SK-N-SH (cell line): ENCODE measurements around the gene RAI14.

ENCODE experiments used
- CHD2 ChIP-seq: fragments of 150-350 bp; IDR thresholded peaks from 2 replicates; pipeline ENCODE4 v1.6.1; 2018; ENCODE audit warnings: low read length; ENCODE audit not compliant: partially characterized antibody
- EP300 ChIP-seq, 2 experiments: IDR thresholded peaks; 2 replicates each; pipeline versions ENCODE4 v1.4.0 to v1.6.1; 2012; ENCODE audit warnings: borderline replicate concordance in 1 of 2, low read depth in 1 of 2, low read length in 1 of 2
- EZH2phosphoT487 ChIP-seq: fragments of 200-600 bp; sonication (generic); IDR thresholded peaks from 2 replicates; pipeline ENCODE4 v1.6.1; 2017; ENCODE audit warnings: low read depth, mixed run types, mild to moderate bottlenecking, antibody characterized with exemption, moderate library complexity, borderline replicate concordance
- FOXM1 ChIP-seq: IDR thresholded peaks from 2 replicates; pipeline ENCODE4 v1.4.0; 2012; ENCODE audit warnings: low read depth, mild to moderate bottlenecking
- NRF1 ChIP-seq: IDR thresholded peaks from 2 replicates; pipeline ENCODE4 v1.6.1; 2012; ENCODE audit warnings: low read depth, mild to moderate bottlenecking, low read length
- POLR2AphosphoS5 ChIP-seq: IDR thresholded peaks from 2 replicates; pipeline ENCODE4 v1.6.1; 2012; ENCODE audit warnings: low read depth, low read length
- TF ChIP-seq, protein P1 (sequence below): fragments of 200-600 bp; sonication (generic); IDR thresholded peaks from 2 replicates; pipeline ENCODE4 v1.6.1; 2017; ENCODE audit warnings: antibody characterized with exemption, mild to moderate bottlenecking, moderate library complexity
- TF ChIP-seq, protein P2 (sequence below): fragments of 150-350 bp; IDR thresholded peaks from 2 replicates; pipeline ENCODE4 v1.6.1; 2017; ENCODE audit warnings: antibody characterized with exemption, low read length, low read depth, borderline replicate concordance
- TF ChIP-seq, protein P3 (sequence below): IDR thresholded peaks from 2 replicates; pipeline ENCODE4 v1.4.0; 2012; ENCODE audit warnings: low read depth
- TF ChIP-seq, protein P4 (sequence below): IDR thresholded peaks from 2 replicates; pipeline ENCODE4 v1.6.1; 2012; ENCODE audit warnings: mild to moderate bottlenecking, low read depth, low read length, moderate library complexity

DNA sequence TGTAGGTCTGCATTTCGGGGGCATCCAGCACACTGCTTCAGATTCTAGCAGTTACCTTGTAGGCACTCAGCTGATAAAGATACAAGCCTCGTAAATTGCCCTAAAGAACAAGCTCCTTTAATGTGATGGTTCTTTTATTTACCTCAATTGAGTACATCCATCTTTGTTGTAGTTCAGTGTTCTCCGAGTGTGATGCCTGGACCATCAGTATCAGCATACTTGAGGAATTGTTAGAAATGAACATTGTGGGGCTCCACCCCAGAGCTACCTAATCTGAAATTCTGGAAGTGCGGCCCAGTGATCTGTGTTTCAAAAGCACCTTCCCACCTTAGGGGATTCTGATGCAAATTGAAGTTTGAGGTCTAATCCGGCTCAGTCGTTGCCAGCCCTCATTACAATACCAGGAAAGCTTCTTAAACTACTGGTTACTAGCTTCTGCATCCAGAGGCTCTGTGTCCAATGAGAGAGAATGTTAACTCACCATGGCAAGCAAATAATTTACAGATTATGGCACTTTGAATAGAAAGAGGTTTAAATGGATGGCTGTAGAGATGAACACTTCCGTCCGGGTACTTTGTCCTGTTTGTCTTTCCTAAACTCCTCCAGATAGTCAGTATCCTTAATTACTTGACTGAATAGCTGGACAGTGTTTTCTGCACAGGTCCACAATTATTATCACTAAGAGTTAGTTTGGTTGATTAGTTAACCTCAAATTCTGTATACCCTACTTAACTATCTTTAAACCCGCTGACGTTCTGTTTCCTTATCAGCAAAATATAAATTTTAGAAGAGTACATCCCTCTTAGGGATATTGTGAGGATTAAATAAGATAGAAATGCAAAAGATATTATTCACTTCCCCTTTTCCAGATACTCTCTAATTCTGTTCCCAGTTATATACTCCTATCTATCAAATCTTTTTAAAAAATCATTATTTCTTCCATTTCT lies 47.9 kb downstream of the RAI14 start:
- TF ChIP-seq, protein P1, sequence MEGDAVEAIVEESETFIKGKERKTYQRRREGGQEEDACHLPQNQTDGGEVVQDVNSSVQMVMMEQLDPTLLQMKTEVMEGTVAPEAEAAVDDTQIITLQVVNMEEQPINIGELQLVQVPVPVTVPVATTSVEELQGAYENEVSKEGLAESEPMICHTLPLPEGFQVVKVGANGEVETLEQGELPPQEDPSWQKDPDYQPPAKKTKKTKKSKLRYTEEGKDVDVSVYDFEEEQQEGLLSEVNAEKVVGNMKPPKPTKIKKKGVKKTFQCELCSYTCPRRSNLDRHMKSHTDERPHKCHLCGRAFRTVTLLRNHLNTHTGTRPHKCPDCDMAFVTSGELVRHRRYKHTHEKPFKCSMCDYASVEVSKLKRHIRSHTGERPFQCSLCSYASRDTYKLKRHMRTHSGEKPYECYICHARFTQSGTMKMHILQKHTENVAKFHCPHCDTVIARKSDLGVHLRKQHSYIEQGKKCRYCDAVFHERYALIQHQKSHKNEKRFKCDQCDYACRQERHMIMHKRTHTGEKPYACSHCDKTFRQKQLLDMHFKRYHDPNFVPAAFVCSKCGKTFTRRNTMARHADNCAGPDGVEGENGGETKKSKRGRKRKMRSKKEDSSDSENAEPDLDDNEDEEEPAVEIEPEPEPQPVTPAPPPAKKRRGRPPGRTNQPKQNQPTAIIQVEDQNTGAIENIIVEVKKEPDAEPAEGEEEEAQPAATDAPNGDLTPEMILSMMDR, result no peak
- TF ChIP-seq EZH2phosphoT487, result no peak
- TF ChIP-seq, protein P2, sequence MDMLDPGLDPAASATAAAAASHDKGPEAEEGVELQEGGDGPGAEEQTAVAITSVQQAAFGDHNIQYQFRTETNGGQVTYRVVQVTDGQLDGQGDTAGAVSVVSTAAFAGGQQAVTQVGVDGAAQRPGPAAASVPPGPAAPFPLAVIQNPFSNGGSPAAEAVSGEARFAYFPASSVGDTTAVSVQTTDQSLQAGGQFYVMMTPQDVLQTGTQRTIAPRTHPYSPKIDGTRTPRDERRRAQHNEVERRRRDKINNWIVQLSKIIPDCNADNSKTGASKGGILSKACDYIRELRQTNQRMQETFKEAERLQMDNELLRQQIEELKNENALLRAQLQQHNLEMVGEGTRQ, result no peak
- TF ChIP-seq POLR2AphosphoS5, result no peak
- TF ChIP-seq, protein P3, sequence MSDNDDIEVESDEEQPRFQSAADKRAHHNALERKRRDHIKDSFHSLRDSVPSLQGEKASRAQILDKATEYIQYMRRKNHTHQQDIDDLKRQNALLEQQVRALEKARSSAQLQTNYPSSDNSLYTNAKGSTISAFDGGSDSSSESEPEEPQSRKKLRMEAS, result no peak
- no peak for TF ChIP-seq FOXM1
- TF ChIP-seq EP300 (IDR thresholded peaks at IDR 0.05; ENCODE audit: borderline replicate concordance in 1 of 2, low read depth in 1 of 2, low read length in 1 of 2), result no peak
- no peak for TF ChIP-seq CHD2
- no peak for TF ChIP-seq NRF1
- TF ChIP-seq, protein P4, sequence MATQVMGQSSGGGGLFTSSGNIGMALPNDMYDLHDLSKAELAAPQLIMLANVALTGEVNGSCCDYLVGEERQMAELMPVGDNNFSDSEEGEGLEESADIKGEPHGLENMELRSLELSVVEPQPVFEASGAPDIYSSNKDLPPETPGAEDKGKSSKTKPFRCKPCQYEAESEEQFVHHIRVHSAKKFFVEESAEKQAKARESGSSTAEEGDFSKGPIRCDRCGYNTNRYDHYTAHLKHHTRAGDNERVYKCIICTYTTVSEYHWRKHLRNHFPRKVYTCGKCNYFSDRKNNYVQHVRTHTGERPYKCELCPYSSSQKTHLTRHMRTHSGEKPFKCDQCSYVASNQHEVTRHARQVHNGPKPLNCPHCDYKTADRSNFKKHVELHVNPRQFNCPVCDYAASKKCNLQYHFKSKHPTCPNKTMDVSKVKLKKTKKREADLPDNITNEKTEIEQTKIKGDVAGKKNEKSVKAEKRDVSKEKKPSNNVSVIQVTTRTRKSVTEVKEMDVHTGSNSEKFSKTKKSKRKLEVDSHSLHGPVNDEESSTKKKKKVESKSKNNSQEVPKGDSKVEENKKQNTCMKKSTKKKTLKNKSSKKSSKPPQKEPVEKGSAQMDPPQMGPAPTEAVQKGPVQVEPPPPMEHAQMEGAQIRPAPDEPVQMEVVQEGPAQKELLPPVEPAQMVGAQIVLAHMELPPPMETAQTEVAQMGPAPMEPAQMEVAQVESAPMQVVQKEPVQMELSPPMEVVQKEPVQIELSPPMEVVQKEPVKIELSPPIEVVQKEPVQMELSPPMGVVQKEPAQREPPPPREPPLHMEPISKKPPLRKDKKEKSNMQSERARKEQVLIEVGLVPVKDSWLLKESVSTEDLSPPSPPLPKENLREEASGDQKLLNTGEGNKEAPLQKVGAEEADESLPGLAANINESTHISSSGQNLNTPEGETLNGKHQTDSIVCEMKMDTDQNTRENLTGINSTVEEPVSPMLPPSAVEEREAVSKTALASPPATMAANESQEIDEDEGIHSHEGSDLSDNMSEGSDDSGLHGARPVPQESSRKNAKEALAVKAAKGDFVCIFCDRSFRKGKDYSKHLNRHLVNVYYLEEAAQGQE, result no peak
